Osteoblast (primary cell): ENCODE data around the gene TTLL3. TPM values are rescaled to one million over a fixed set of nuclear protein-coding genes. Genes with fewer than 3 reads are reported as not detected.

Experiments
- DNase-seq: peaks from one replicate; pipeline ENCODE4 v3.0.0; 2011; ENCODE audit warnings: low spot score, mixed read lengths; ENCODE audit not compliant: insufficient read length; ENCODE audit errors: missing footprints
- H2AFZ ChIP-seq: 2 replicates; pipeline ENCODE4 v1.6.0; 2011; ENCODE audit warnings: mild to moderate bottlenecking, low read length
- H3K27ac ChIP-seq: 2 replicates; pipeline ENCODE4 v1.5.1; 2011; ENCODE audit warnings: mild to moderate bottlenecking, low read depth, low read length, moderate library complexity
- H3K27me3 ChIP-seq: 2 replicates; pipeline ENCODE4 v1.6.0; 2012; ENCODE audit warnings: mild to moderate bottlenecking, control low read depth, inconsistent platforms, low read length, moderate library complexity; ENCODE audit not compliant: insufficient read depth
- H3K36me3 ChIP-seq: 2 replicates; pipeline ENCODE4 v1.5.1; 2011; ENCODE audit warnings: mild to moderate bottlenecking, low read length, control low read depth, moderate library complexity; ENCODE audit not compliant: insufficient read depth
- H3K4me1 ChIP-seq: 2 replicates; pipeline ENCODE4 v1.5.1; 2011; ENCODE audit warnings: mild to moderate bottlenecking, low read length, control low read depth, moderate library complexity; ENCODE audit not compliant: insufficient read depth
- H3K4me2 ChIP-seq: 2 replicates; pipeline ENCODE4 v1.6.0; 2011; ENCODE audit warnings: mild to moderate bottlenecking, low read length; ENCODE audit not compliant: insufficient read depth
- H3K4me3 ChIP-seq: fragments of 200-600 bp; sonication (generic); 3 replicates; pipeline ENCODE4 v1.5.1; 2012; ENCODE audit warnings: mild to moderate bottlenecking, low read length, inconsistent platforms; ENCODE audit not compliant: insufficient read depth
- H3K79me2 ChIP-seq: 2 replicates; pipeline ENCODE4 v1.6.0; 2012; ENCODE audit warnings: mild to moderate bottlenecking, low read length, control low read depth, inconsistent platforms; ENCODE audit not compliant: insufficient read depth
- H3K9me3 ChIP-seq: 2 replicates; pipeline ENCODE4 v1.5.1; 2011; ENCODE audit warnings: low read depth, low read length, control low read depth
- H4K20me1 ChIP-seq: 2 replicates; pipeline ENCODE4 v1.6.0; 2012; ENCODE audit warnings: mild to moderate bottlenecking, low read length, control low read depth; ENCODE audit not compliant: insufficient read depth
- CTCF ChIP-seq: IDR thresholded peaks from 2 replicates; pipeline ENCODE4 v1.5.1; 2011; ENCODE audit warnings: mild to moderate bottlenecking, low read depth, low read length, moderate library complexity; ENCODE audit errors: extremely low read depth
- total RNA-seq: library from RNA; depleted of rRNA; stranded (reverse); fragments of >200 nt; gene quantifications from 2 replicates; pipeline ENCODE4 v1.2.3, GENCODE V29; 2012

The TTLL3 gene
- total RNA-seq, 1 donor, result 31.1 TPM

- no peak for TF ChIP-seq CTCF
- peak; percentile 72 for DNase-seq
- no peaks in the 10 kb centered on the region for H3K9me3 ChIP-seq
- H3K79me2 ChIP-seq, result no peaks in the 10 kb centered on the region
- no peak overlapping the region for H3K27ac ChIP-seq
- no peaks in the 10 kb centered on the region for H3K27me3 ChIP-seq
- peaks cover 7% of the 10 kb centered on the region for H3K4me1 ChIP-seq
- peak overlapping the region; percentile 80 for H3K4me2 ChIP-seq
- peak overlapping the region; percentile 79 for H3K4me3 ChIP-seq
- no peaks in the 10 kb centered on the region for H4K20me1 ChIP-seq
- H3K36me3 ChIP-seq, result peaks cover 30% of the 10 kb centered on the region
- no peak overlapping the region for H2AFZ ChIP-seq
Measured at GRCh38 chr3:9810846-9811245, 784 bp downstream of the TTLL3 start.

GRCh38 chr3:9812870-9813483 is 2.9 kb downstream of the TTLL3 start:
- Histone ChIP-seq H3K27me3 (no peaks in the 10 kb centered on the region), H3K27ac (no peak overlapping the region), H3K4me2 (no peak overlapping the region), H3K4me3 (no peak overlapping the region), H2AFZ (no peak overlapping the region), H3K36me3 (peaks cover 12% of the 10 kb centered on the region), H3K9me3 (no peaks in the 10 kb centered on the region), H3K79me2 (no peaks in the 10 kb centered on the region), H3K4me1 (peaks cover 7% of the 10 kb centered on the region), H4K20me1 (no peaks in the 10 kb centered on the region)
- TF ChIP-seq CTCF, result no peak
- DNase-seq, result no peak

GRCh38 chr3:9815986-9816385 is 5.9 kb downstream of the TTLL3 start:
- peak; percentile 42 for DNase-seq
- no peak overlapping the region for H3K4me2 ChIP-seq
- no peaks in the 10 kb centered on the region for H3K27me3 ChIP-seq
- no peaks in the 10 kb centered on the region for H3K79me2 ChIP-seq
- H4K20me1 ChIP-seq, result no peaks in the 10 kb centered on the region
- H3K9me3 ChIP-seq, result no peaks in the 10 kb centered on the region
- H3K36me3 ChIP-seq, result peaks cover 4% of the 10 kb centered on the region
- no peak overlapping the region for H3K4me3 ChIP-seq
- H3K4me1 ChIP-seq, result no peaks in the 10 kb centered on the region
- TF ChIP-seq CTCF, result no peak
- no peak overlapping the region for H3K27ac ChIP-seq
- no peak overlapping the region for H2AFZ ChIP-seq

GRCh38 chr3:9817436-9817835 is 7.4 kb downstream of the TTLL3 start:
- no peaks in the 10 kb centered on the region for H4K20me1 ChIP-seq

More at GRCh38 chr3:9817436-9817835, 7.4 kb downstream of the TTLL3 start:
- H3K79me2 ChIP-seq, result no peaks in the 10 kb centered on the region
- no peak overlapping the region for H2AFZ ChIP-seq
- H3K4me3 ChIP-seq, result no peak overlapping the region
- no peak overlapping the region for H3K27ac ChIP-seq
- TF ChIP-seq CTCF, result no peak
- no peak for DNase-seq
- peaks cover 4% of the 10 kb centered on the region for H3K36me3 ChIP-seq
- H3K27me3 ChIP-seq, result no peaks in the 10 kb centered on the region
- H3K4me1 ChIP-seq, result no peaks in the 10 kb centered on the region
- no peak overlapping the region for H3K4me2 ChIP-seq
- H3K9me3 ChIP-seq, result no peaks in the 10 kb centered on the region
